Panc1 (cell line): ENCODE data around the gene NEAT1. TPM values are rescaled to one million over a fixed set of nuclear protein-coding genes. Genes with fewer than 3 reads are reported as not detected.

Experiments used
- total RNA-seq: library from RNA; stranded (reverse); gene quantifications from one replicate; pipeline ENCODE4 v1.2.1, GENCODE V29; 2021; ENCODE audit not compliant: unreplicated experiment

Gene NEAT1
- total RNA-seq, 1 experiment from 2014 or later = 731 TPM

Other genes with a start within 250 kb of the NEAT1 start
- 256 TPM for gene CAPN1, start 240.9 kb upstream of the NEAT1 start, total RNA-seq
- 39.0 TPM for gene POLA2, start 160.8 kb upstream of the NEAT1 start, total RNA-seq
- gene CDC42EP2, start 107.9 kb upstream of the NEAT1 start, total RNA-seq = 8.1 TPM
- gene DPF2, start 88.9 kb upstream of the NEAT1 start, total RNA-seq = 97.0 TPM
- gene TIGD3, start 68.0 kb upstream of the NEAT1 start, total RNA-seq = 2.4 TPM
- gene SLC25A45, start 40.2 kb upstream of the NEAT1 start, total RNA-seq = 9.8 TPM
- 85.8 TPM for gene FRMD8, start 36.2 kb upstream of the NEAT1 start, total RNA-seq
- 13,645 TPM for gene MALAT1, start 76.2 kb downstream of the NEAT1 start, total RNA-seq
- gene SCYL1, start 102.3 kb downstream of the NEAT1 start, total RNA-seq = 117 TPM
- gene LTBP3, start 135.6 kb downstream of the NEAT1 start, total RNA-seq = 133 TPM
- 61.2 TPM for gene ZNRD2, start 147.7 kb downstream of the NEAT1 start, total RNA-seq
- gene FAM89B, start 149.7 kb downstream of the NEAT1 start, total RNA-seq = 102 TPM
- 108 TPM for gene EHBP1L1, start 153.3 kb downstream of the NEAT1 start, total RNA-seq
- gene KCNK7, start 173.0 kb downstream of the NEAT1 start, total RNA-seq = 0.69 TPM
- 124 TPM for gene MAP3K11, start 191.4 kb downstream of the NEAT1 start, total RNA-seq
- 74.5 TPM for gene PCNX3, start 193.0 kb downstream of the NEAT1 start, total RNA-seq
- 86.9 TPM for gene SIPA1, start 215.3 kb downstream of the NEAT1 start, total RNA-seq
- 141 TPM for gene RELA, start 240.1 kb downstream of the NEAT1 start, total RNA-seq